NCI-H2081 treated with DMSO at 0.1 percent for 48 hours (cell line): ENCODE results near the gene MCEE.
"Not testable (repeated sequence)": the region's sequence is repeated elsewhere in the genome, so short reads cannot be mapped to it uniquely, and the experiment has no call there.

Experiments used
- DNase-seq: peaks from one replicate; lab custom pipeline; 2025; lab: John Stamatoyannopoulos, UW

The MCEE gene

GRCh38 chr2:71130152-71130904 is at the start of gene MCEE, which contains the start of gene MPHOSPH10:
MCEE (minus strand) TSS chr2:71130229; CDS start chr2:71130219, 10 bp downstream.
MPHOSPH10 (plus strand) TSS chr2:71130634; CDS start chr2:71130666, 32 bp downstream.
- DNase-seq, result no peak

- DNase-seq, result not testable (repeated sequence)
Measured at GRCh38 chr2:71178836-71179235, 48.8 kb upstream of the MCEE start.

DNA sequence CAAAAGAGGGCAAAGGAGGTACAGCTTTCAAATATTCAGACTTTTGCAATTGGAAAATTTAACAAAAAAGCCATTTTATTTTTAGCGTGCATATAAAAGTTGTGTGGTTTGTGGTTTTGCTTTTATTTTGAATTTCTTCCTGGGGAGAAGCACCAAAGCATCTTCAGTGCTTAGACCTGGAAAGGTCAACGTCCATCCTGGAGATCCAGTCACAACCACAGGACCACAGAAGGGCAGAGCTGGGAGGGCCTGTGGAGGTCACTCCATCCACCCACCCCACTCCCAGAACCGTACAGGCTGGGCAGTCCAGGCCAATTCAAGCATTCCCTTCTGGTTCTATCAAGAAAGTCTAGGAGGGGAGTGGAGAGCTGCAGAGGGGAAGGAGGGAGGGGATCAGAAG is 44.2 kb upstream of the MCEE start:
- no peak for DNase-seq

GRCh38 chr2:71173096-71173495 is 43.1 kb upstream of the MCEE start:
- no peak for DNase-seq

- no peak for DNase-seq
Measured at GRCh38 chr2:71166812-71167211, 36.8 kb upstream of the MCEE start.

DNA sequence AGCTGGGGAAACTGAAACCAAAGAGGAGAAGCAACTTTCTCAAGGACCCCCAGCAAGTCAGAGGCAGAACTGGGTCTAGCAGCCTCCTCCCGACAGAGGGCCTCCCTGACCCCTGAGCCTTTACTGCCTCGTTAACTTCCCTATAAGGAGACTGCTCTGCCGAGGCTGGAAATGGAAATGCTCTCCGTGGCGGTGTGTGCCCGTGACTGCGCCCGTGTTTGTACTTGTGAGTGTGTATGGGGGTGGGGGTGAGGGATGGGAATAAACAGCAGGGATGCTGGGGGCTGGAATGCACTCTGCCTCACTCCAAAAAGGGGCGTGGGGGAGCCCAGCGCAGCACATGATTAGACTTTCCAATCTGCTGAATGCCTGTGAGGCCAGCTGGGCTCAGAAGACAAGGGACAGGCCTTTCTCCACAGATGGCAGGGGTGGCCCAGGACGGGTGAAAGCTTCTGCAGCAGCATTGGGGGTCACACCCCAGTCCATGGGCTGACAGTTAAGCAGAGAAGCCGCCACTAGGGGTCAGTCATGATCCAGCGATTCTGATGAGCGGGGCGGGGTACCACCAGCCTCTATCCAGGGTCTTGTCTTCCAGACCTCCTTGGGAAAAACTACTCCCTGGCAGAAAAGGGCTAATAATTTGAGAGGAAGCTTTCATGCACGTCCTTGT is 27.2 kb upstream of the MCEE start:
- DNase-seq, result no peak

- DNase-seq, result peak; percentile 17
Measured at GRCh38 chr2:71156573-71156972, 26.5 kb upstream of the MCEE start.

DNA sequence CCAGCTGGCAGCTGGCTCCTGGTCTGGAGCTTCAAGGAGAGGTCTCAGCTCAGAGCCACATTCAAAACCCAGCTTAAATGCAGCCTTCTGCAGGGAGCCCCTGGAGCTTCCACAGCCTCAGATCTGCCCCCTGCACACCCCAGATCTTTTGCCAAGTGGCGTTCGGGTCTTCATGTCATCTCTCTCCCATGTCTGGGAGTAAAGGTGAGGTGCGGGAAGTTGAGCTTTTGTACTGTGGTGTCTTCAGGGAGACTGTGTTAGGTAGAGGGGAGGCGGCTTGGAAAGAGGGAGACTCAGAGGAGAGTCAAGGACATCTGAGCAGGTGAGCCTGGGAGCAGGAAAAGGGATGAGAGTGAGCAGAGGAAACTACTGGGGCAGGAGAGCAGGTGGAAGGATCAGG is 25.8 kb upstream of the MCEE start:
- DNase-seq, result no peak

- no peak for DNase-seq
Measured at GRCh38 chr2:71154798-71155197, 24.8 kb upstream of the MCEE start.

DNA sequence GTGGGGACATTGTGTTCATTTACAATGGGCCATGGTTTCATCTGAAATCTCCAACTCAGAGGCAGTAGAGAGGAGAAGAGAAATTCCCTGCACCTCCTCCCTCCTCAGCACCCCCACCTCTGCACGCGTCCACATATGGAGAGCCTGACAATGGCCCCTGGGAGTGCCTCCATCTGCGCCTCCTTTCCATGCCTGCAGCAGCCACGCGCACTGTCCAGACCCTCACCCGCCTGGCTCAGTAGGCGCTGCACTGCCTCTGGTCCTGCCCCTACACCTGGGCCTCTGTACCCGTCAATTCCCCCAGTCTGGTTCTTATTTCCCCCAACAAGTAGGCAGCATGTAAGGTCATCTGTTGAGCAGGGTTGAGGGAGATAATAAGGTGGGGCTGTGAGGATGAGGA is 24.2 kb upstream of the MCEE start:
- no peak for DNase-seq

- no peak for DNase-seq
Measured at GRCh38 chr2:71153585-71154224, 23.7 kb upstream of the MCEE start.

DNA sequence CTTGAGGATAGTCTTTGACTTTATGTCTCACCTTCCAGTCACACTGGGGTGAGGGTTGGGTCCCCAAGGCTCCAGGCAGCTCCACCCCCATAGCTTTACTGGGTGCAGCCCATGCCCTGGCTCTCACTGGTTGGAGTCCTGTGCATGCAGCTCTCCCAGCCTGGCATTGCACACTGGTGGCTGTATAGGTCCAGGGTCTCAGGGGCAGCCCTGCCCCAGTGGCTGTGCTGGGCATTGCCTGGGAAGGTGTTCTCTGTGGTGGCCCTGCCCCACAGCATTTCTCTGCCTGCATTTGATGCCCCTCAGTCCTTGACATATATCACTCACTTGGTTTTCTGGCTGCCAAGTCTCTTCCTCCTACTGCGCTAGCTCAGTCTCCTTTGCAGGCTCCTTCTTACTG is 21.6 kb upstream of the MCEE start:
- DNase-seq, result no peak

DNA sequence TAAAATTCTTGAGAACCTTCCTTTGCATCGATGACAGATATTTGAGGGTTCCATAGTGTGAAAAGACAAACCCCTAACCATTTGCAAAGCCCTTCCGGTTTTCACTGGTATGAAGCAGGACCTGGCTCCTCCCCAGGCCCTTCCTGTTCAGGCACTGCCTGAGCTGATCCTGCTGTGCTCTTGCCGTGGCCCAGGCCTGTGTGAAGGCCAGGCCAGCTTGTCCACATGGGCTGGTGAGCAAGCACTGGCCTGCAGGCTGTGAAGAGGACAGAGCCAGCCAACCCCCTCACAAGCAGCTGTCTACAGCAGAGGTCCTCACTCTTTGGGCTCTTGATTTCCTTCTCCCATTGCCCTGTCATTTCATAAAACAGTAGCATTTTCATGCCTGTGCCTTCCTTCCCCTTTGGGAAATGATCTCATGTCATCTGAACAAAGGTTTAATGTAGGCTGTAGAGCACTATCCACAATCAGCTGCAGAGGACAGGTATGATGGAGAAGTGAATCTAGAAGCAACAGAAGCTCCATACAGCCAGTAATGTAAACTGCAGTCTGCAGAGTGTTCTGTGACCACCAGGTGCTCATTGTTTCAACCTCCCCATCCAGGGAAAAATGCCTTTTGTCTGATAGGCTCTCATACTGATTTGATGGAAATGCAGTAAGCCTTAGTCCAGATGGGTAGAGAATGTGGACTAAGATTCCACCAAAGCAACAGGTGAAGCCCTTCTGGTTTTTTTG is 20.2 kb upstream of the MCEE start:
- DNase-seq, result no peak

- DNase-seq, result no peak
Measured at GRCh38 chr2:71148506-71149063, 18.6 kb upstream of the MCEE start.

GRCh38 chr2:71143782-71144181 is 13.8 kb upstream of the MCEE start:
- no peak for DNase-seq

GRCh38 chr2:71136174-71136573 is 6.1 kb upstream of the MCEE start:
- DNase-seq, result no peak

DNA sequence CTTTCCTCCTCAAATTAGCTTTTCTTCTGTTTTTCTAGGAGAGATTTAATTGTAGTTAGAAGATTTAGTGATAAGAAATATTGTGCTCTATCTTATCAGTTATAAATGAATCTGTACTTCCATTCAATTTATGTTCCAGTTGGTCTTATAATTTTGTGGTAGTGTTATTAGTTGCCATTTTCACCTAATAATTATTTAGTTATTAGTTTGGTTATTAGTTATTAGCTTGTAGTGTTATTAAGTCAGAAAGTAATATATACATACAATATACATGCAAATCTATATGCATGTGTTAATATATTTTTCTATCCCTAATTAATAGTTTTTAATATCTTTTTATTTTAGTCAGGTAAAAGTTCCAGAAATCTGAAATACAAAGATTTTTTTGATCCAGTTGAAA is 3.6 kb upstream of the MCEE start:
- DNase-seq, result no peak

DNA sequence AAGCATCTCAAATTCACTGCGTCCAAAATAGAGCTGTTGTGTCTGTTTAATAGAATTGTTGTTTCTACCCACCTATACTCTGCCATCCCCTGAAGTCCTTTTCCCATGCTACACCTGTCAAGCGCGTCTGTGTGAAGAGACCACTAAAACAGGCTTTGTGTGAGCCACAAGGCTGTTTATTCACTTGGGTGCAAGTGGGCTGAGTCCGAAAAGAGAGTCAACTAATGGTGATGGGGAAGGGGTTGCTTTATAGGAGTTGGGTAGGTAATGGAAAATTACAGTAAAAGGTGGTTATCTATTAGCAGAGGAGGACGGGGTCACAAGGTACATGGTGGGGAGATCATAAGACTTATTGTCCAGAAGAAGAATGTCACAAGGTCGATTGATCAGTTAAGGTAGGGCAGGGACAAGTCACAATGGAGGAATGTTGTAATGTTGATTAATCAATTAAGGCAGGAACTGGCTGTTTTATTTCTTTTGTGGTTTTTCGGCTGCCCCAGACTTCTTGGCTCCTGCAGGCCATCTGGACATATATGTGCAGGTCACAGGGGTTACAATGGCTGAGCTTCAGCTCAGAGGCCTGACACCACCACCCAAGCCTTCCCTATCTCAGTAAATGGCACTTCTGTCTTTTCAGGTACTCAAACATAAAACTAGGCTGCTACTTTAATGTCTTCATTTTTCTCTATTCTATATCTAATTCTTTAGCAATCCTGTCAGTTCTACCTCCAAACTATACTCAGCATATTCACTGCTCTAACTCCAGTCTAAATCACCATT is 1.5 kb upstream of the MCEE start:
- DNase-seq, result not testable (repeated sequence)

DNA sequence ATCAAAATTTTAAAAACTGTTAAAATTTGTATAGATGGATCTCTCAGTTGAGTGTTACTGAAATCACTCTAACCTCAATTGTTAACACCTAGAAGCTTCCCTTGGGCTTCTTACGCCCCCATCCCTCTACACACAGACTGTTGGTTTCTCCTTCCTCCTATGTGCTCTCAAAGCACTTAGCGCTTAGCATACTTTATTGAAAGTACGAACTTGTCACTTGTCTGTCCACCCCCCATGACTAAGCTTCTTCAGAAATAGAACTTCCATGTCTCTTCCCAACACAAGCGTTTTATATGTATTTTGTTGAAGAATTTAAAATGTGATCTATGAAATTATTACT is 846 bp upstream of the MCEE start:
- no peak for DNase-seq

- no peak for DNase-seq
Measured at GRCh38 chr2:71129902-71130151, 202 bp downstream of the MCEE start.

- no peak for DNase-seq
Measured at GRCh38 chr2:71129114-71129901, 721 bp downstream of the MCEE start.
